Globus pallidus (tissue), 1 donor: ENCODE data around the gene SLC23A3.
A peak's percentile ranks its signal among the peaks of the same experiment; 100 is the strongest.

Experiments used
- DNase-seq: peaks from one replicate; pipeline ENCODE4 v3.0.0-alpha.2; 2015; ENCODE audit warnings: low spot score

SLC23A3 gene

DNA sequence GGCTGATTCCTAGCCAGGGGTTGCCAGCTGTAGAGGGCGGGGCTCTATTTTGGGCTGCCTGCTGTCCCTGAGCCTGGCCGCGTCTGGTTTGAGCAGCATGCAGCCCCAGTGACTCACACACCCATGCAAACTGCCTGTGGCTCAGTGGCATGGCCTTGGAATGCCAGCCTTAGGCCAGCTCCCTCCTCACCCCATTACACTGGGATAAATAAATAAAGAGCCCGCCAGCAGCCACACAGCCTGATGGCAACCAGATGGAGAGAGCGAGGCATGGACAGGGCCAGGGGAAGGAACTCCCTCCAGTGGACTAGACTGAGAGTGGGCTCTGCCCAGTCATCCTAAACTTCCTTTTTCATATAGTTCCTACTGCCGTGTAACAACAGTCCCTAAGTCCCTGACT, 27.5 kb downstream of the SLC23A3 start:
- DNase-seq = no peak

DNA sequence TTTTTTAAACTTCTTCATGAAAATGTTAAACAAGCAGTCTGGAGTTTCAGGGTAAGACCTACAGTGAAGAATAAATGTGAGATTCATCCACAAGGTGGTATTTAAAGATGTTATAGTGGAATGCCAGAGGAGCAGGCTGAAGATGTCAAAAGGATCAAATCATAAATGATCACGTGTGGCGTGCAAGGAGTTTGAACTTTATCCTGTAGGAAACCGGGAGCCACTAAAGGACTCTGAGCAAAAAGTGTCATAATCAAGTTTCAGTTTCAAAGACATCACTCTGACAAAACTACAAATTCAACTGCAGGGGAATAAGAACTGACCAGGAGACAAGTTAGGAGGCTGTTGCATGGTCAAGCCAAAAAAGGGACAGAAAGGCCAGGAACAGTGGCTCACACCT, 29.1 kb downstream of the SLC23A3 start:
- DNase-seq = no peak

DNA sequence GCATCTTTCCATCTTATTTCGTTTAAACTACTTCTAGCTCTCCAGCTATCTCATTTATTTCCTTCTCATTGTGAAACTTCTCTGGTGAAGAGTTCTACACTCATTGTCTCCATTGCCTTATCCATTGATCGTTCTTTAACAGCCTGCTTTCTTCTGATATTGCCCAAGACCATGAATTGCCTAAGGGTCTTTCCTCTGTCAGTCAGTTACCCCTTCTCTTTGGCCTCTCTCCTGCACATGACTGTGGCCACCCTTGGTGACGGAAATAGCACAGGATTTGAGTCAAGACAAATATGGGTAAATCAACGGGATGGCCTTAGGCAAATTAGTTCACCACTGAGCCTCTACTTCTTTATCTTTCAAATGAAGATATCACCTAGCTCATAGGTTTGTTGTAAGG, 35.9 kb downstream of the SLC23A3 start:
- no peak for DNase-seq

DNA sequence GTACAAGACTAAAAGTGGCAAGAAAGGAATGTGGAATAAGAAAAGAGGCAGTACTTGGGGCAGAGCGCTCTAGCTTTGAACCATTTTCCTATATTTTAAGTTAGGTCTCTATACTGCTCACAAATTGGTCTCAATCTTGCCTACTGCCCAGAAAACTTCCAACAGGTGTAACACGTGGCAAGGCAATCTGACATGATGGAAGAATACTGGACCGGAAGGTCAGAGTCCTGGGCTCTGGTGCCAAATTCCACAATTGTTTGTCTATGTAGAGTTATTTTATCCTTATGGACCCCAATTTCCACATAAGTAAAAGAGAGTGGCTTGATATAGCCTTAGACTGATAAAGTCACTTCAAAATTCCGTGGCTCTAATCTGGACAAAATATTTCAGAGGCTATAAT, 38.1 kb downstream of the SLC23A3 start:
- no peak for DNase-seq

DNA sequence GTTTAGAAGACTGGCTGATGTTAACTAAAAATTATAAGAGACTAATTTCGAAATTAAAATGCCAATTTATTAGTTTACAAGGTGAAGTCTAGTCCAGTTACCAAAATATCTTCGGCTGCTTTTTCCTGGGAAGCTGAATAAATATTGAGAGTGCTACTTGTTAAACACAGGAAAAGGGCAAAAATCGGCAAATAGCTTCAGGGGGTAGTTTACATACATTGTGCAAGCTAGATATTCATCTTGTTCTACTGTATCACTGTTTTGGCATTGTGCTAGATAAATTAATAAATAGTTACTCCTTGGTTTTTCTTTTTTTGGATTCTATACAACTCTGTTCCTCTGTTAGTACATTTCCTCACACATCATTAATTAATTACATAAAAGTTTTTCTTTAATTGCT, 38.5 kb downstream of the SLC23A3 start:
- DNase-seq = no peak

DNA sequence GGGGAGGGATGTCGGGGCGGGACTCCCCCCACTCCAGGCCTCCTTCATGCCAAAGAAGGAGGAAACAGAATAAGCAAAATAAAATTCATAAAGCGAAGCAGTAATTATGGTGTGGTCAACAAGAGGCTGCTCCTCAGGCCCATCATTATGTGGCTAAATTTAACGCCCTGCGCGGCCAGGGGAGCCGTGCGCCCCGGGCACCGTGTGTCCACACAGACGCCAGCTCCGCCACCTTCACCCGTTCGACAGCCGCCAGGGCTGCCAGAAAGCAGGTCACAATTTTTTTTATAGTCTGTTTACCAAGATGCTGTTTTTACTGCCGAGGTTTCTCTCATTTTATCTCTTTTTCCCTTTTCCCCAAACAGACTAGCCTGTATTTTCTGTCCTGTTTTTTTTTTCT, 40.2 kb downstream of the SLC23A3 start:
- no peak for DNase-seq

DNA sequence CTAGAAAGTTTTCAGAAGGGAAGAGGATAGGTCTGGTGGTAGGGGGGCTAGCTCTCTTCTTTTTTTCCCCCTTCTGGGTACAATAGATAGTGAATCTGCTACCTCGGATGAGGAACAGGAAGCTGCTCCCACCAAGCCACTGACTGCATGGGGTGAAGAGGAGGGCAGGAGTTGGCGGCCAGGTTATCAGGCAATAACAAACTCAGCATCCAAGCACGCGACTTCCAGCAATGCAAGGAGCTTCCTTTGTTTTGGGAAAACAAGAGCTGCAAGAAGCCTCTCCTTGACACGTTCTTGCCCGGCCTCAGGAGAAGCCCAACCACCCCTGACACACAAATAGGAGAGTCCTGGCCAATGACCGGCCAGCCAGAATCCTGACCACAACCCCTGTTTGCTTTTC, 41.4 kb downstream of the SLC23A3 start:
- DNase-seq = no peak

DNA sequence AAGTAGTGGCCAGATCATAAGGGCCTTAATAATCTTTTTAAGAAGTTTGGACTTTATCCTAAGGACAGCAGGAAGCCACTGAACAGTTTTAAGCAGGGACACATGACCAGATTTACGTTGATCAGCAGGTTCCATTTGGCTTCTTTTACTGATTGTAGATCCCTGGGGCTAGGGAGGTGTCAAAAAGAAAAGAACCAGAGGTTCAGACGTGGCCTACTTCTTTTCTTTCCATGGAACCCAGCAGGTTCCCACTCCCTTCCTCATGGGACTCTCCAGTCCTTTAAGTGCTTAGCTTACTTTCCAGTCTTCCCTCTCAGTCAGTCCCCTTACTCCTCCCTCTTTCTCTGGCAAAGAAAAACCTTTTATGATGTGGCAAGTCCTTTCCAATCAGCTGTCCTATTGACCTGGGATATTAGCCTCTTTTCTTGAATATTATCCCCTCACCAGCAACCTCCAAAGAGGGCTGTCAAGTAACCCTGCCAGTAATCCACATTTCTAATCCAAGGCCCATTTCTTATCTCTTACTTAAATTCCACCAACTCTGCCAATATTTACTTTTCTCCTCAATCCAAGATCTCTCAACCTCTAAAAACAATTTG, 42.7 kb downstream of the SLC23A3 start:
- no peak for DNase-seq

DNA sequence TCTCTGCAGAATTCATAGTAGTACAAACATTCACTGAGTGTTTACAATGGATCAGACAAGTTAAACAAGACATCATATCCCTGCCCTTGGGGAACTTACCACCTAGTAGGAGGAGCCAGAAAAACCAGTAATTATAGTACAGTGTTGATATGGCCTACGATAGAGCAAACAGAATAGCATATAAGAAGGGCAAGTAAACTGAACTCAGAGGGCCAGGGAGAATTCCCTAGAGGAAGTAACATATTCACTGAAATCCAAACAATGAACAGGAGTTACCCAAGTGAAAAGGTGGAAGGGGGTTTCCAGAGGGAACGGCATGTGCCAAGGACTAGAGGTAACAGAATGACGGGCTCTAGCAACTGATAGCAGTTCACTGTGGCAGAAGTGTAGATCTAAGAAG, 43.3 kb downstream of the SLC23A3 start:
- no peak for DNase-seq

DNA sequence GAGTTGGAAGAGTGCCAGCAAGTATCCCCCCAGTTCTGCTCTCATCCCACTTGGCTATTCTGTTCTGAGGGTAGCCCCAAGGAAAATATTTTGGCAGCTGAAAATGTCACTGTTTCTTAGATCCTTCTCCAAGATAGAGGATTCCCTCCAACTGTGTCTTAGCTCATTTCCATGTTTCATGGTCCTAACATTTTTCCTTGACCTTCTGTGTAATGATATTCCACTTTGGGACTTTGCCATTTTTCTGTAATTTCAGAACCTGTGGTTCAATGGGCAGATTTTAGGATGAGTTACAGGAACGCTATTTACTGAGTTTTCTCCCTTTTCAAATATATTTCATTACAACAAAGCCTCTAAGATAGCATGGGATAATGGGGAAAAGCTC, 44.0 kb downstream of the SLC23A3 start:
- no peak for DNase-seq

DNA sequence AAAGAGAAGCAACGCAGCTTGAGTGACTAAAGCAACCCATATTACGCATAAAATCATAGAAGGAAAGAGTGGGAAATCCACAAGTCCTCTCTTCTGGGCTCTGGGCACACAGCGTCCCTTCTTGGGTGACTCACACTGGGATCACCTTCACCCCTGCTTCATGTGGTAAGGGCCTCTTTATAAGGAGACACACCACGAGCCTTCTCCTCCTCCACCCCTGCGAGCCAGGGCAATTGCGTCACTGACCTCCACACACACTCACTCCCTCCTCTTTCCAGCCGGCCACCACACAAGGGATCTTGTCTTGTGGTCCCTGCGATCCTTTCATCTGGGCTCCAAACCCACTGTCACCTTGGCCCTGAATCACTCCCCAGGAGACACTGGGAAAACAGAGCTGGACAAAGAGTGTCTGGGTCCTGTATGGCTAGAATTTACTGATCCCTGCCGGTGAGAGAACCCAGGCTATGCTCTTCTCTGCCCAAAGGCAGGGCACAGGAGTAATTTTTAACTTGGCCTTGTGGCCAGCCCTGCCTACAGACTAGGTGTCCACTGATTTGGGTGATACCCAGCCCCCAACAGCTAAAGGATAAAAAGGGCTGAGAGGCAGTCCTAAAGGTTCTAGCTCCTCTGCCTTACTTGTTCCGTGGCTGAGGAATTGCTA, 44.5 kb downstream of the SLC23A3 start:
- no peak for DNase-seq

DNA sequence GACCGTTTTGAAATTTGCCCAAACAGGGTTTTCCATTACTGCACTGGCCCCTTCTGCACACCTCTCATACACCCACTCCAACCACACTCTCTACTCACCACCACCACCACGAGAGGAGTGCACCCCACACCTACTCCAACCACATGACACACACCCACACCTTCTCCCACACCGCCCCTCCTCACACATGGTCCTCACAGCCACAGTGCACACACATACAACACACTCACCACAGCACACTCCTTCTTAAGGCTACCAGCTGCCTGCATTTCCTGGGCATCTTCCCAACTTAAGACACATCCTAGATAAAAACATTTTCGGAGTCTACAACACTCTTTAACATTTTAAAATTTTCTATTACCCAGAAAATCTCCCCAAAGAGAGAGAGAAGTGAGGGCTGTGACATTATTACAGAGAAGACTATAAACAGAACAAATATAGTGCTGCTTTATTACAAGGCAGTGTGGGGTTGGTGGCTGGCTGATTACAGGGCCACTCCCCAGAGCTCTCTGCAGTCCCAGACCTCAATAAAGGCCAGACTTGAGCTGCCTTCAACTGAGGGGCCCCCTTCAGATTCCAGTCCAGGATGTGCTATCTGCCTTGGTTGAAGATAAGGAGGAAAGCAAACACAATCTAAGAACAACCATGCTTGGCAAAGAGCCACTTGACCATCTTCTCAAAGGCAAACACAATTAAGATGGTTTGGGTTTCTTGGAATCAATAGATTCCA, 45.3 kb downstream of the SLC23A3 start:
- DNase-seq = no peak

DNA sequence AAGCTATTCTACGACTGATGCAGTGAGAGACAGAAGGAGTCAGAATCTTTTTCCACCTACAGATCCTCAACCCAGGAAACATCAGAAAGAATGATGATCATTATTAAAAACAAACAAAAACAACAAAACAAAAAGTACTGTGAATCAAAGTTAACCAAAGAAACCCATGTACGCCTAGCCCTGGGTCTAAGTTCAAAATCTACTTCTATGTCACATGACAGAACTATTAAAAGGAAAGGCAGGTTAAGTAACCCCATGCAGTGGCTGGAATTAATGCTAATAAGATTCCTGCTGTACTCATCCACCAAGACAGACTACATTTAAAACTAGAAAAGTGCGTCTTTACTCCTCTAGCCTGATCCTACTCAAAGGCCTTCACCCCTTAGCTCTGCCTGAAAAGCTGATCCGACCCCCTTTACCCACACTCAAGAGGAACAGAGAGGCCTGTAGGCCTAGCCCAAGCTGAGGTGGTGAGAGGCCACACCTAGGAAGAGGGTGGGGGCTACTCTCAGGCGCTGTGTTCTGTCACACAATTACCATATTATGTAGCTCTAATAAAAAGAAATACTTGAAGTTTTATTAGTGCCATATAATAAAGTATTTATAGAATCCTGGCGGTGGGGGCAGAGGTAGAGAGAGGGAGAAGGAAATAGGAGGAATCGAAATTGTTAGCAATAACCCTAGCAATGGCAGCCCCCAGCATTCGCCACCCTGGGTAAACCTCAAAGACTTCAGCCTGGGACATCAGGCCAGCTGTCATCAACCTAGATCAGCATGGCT, 46.3 kb downstream of the SLC23A3 start:
- DNase-seq = no peak

DNA sequence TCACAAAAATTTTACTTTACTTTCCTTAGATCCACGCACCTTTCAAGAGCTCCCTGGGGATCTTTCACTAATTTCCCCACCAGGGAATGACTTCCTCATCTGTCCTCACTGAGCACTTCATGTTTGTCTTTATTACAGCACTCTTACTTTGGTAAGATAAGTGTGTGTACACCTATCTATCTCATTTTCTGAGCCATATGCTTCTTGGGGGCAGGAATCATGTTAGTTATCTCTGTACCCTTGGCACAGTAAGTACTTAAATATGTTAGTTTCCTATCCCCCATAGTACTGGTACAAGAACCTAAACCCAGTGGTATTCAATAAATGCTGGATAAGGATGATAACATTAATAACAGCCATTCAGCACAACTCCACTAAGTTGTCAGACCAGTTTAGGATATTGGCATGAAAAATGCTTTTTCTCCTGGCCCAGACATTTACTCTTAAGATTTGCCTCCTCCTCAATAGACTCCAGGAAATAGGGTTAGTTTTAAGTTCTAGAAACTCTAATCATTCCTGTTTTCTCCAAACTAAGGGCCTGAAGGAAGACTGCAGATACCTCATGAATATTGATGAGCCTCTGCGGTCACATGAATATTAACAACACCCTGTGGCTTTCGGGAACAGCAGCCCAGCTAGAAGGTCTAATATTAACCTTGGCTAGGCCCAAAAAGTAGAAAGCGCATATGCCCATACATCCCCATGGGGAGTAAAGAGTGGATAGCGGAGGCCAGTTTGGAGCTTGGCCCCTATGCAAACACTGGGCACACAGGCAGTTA, 47.4 kb downstream of the SLC23A3 start:
- DNase-seq = peak; percentile 7

DNA sequence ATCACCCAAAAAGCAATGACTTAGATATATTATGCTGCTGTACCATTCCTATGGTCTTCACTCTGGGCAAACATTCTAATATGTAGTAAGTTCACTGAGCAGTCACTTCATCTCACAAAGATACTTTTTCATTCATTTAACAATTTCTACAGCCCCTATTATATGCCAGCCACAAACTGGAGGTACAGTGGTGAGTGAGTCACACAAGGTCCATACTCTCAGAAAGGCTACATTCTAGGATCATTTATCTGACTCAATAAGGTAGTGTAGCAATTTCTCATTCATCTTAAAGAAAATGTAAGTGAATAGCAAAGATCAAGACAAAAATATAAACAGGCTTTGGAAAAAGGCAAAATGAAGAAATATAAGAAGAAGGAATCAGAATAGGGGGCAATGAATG, 49.7 kb downstream of the SLC23A3 start:
- DNase-seq = no peak

DNA sequence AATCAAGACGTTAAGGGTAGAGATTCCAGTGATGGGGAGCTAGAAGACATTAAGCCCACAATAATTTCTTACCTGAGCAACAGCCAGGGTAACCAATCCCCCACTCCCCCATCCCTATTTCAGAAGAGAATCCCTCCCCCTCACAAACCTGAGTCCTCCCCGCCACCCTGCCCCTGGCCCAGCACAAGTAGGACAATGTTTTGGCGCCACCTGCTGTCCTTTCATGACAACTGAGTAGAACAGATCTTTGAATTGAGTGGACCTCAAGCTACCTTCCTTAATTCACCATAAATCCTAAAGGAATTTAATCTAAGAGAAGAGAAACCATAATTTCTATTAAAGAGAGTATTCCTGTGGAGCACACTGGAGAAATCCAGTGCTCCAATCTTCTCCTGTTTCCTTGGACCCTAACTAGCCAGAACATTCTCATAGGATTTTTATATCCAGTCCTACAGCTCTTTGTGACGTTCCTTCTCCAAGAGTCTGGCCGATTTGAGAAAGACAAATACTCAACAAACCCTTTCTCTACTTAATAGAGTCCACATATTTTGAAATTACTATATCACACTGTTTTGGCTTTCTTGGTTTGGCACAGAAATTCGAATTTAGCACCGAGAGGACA, 50.3 kb downstream of the SLC23A3 start:
- DNase-seq = peak; percentile 47

DNA sequence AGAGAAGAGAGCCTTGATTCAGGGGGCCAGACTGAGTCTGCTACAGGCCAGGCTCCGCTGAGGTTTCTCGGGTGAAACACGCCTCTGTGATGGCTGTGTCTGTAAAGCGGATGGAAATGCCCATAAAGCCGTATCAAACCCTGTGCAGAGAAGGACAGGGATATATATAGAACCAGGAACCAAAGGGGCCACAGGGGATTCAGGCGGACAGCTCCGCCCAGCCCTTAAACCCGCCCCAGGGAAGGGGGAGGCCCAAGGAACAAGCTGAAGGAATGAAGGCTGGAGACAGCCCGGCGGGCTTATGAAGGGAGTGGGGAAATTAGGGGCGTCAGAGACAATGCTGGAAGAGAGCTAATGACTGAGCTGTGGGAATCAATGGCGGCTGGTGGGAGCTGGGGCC, 51.3 kb downstream of the SLC23A3 start:
- DNase-seq = no peak

DNA sequence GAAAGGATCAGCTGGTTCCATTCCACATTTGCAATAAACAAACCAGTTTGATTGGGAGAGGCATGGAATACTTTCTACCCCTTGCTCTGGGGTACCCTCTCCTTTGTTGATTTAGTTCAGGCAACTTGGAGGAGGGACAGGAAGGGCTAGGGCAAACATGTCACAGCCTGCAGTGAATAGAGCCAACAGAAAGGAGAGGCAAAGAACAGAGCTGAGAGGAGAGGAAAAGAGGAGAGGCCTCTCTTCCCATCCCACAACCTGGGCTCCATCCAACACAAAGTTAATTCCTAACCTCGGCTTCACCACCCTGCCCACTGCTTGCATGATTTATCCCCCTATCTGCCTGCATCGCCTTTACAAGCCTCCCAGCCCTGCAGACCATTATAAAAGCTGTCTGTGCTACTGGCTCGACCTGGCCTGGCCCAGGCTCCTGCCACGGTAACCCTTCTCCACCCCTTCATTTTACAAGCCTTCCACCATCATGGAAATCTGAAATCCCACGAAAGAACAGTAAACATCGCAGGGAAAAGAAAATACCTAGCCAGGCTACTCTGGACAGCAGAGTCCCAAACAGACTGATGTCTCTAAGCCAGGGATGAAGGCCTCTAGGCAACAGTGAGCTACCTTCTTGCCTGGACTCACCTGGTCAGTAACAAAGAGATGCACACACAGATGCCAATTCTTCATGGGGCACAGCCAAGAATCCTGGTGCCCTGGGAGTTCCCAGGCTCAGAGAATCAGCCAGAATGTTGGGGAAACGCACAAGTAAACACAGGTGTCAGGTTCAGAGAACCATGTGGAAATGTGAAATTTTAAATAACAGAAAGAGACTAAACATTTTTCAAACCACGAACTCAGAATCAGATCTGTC, 52.8 kb downstream of the SLC23A3 start:
- DNase-seq = no peak

DNA sequence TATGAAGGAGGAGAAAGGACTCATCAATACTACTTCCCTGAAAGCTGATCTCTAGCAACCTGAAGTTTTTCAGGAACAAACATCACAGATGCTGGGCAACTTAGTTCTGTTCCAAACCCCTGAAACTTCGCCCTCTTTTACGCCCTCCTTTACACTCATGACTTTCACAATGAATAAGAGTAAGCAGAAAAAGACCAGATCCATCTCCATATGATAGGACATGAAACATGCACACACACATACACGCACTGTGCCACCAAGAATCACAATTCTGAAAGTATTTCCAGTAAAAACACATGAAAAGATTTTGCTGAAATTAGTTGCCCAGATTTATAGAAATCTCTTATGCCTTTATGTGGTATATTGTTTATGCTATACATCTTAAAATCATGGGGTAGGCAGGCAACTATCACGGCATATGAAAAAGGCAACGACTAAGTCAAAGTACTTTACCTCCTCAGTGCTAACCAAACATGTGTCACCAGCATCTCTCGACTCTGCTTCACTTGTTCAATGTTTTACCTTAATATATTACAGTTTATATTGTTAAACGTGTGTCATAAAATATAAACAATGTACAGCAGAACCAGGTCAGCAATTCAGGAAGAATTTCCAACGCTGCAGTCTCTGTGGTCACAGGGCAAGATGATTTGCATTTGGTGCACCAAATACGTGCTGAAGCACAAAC, 57.0 kb downstream of the SLC23A3 start:
- DNase-seq = no peak

DNA sequence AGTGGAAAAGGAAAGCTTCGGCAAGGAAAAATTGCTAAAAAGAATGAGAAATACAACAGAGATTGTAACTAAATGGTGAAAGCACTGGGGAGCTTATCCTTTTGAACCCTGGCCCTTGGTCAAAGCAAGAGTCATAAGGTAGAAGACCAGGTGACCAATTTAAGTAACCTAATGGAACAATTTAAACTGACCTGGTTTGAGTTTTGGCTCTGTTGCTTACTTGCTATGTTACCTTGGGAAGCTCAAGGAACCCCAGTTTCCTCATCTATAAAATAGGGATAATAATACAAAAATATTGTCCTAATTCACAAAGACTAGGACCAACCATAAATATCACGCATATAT, 57.8 kb downstream of the SLC23A3 start:
- no peak for DNase-seq
